ENCODE results near the gene UGT1A9. TPM values are rescaled to one million over a fixed set of nuclear protein-coding genes. Genes with fewer than 3 reads are reported as not detected.

UGT1A9 gene
- total RNA-seq, 1 experiment from 2014 or later: not detected

DNA sequence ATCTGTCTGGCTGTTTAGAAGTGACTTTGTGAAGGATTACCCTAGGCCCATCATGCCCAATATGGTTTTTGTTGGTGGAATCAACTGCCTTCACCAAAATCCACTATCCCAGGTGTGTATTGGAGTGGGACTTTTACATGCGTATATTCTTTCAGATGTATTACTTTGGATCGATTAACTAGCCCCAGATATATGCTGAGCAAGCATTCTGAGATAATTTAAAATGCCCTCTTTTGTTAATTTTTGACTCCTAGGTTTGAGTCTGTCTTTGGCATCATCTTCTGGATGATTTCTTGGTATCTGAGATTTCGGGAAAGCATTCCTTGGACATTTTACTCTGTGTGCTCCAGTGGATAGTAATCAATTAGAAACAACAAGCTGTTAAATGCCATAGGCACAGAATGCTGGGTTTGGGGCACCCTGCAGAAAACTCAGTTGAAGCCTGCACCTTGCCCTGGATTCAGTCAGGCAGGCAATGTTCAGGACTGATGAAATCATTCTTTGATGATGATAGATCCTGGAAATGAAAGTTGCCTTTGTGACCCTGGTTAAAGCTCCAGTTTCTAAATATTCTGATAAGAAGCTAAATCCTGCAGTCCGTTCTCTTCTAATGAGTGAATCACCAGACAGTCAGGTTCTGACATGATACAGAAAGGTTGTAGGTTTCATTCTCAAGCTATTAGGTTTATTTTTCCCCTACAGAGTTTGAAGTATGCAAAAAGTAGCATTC, 89.5 kb downstream of the UGT1A9 start:
- H3K27ac Mint-ChIP-seq (ENCODE audit: low read depth, unreplicated experiment): peak overlapping the region; percentile 33
- CTCF ChIA-PET: interaction anchor here (1.9 kb wide), 1 partner anchor 50 kb away, joined by 4 read pairs; no protein-coding TSS in a partner anchor
- no TSS peak for BruUV-seq (replicated peaks)
- intact Hi-C loops (cut with micrococcal nuclease): no loop called here
- H3K27me3 Mint-ChIP-seq (ENCODE audit: insufficient read depth, unreplicated experiment): no peaks in the 10 kb centered on the region
- no peak overlapping the region for H3K4me3 Mint-ChIP-seq (ENCODE audit: unreplicated experiment)
- POLR2A ChIA-PET: interaction anchor here (0.6 to 1.1 kb wide), 4 partner anchors 9 to 1145 kb away, joined by 3 to 4 read pairs (median 3); no protein-coding TSS in a partner anchor
- TF ChIP-seq, protein P1, sequence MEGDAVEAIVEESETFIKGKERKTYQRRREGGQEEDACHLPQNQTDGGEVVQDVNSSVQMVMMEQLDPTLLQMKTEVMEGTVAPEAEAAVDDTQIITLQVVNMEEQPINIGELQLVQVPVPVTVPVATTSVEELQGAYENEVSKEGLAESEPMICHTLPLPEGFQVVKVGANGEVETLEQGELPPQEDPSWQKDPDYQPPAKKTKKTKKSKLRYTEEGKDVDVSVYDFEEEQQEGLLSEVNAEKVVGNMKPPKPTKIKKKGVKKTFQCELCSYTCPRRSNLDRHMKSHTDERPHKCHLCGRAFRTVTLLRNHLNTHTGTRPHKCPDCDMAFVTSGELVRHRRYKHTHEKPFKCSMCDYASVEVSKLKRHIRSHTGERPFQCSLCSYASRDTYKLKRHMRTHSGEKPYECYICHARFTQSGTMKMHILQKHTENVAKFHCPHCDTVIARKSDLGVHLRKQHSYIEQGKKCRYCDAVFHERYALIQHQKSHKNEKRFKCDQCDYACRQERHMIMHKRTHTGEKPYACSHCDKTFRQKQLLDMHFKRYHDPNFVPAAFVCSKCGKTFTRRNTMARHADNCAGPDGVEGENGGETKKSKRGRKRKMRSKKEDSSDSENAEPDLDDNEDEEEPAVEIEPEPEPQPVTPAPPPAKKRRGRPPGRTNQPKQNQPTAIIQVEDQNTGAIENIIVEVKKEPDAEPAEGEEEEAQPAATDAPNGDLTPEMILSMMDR (IDR thresholded peaks at IDR 0.05; ENCODE audit: unreplicated experiment): no peak
- H3K9me3 Mint-ChIP-seq (ENCODE audit: unreplicated experiment): no peaks in the 10 kb centered on the region
- peaks cover 15% of the 10 kb centered on the region for H3K4me1 Mint-ChIP-seq (ENCODE audit: insufficient read depth, unreplicated experiment)
- no peaks in the 10 kb centered on the region for H3K36me3 Mint-ChIP-seq (ENCODE audit: insufficient read depth, unreplicated experiment)
- DNase-seq (ENCODE audit: unreplicated experiment): peak; percentile 10

GRCh38 chr2:233764264-233764663, 92.6 kb downstream of the UGT1A9 start:
- DNase-seq (ENCODE audit: unreplicated experiment): peak; percentile 26
- H3K4me1 Mint-ChIP-seq (ENCODE audit: insufficient read depth, unreplicated experiment): peaks cover 15% of the 10 kb centered on the region
- intact Hi-C loops (cut with micrococcal nuclease): no loop called here
- TF ChIP-seq, protein P1 (IDR thresholded peaks at IDR 0.05; ENCODE audit: unreplicated experiment): no peak
- no peaks in the 10 kb centered on the region for H3K27me3 Mint-ChIP-seq (ENCODE audit: insufficient read depth, unreplicated experiment)
- H3K4me3 Mint-ChIP-seq (ENCODE audit: unreplicated experiment): no peak overlapping the region
- ChIA-PET POLR2A (interaction anchor here (0.7 to 1.3 kb wide), 2 partner anchors 12 to 1982 kb away, joined by 3 read pairs; no protein-coding TSS in a partner anchor), CTCF (no interaction called here)
- H3K27ac Mint-ChIP-seq (ENCODE audit: low read depth, unreplicated experiment): no peak overlapping the region
- no peaks in the 10 kb centered on the region for H3K36me3 Mint-ChIP-seq (ENCODE audit: insufficient read depth, unreplicated experiment)
- BruUV-seq (replicated peaks): no TSS peak
- no peaks in the 10 kb centered on the region for H3K9me3 Mint-ChIP-seq (ENCODE audit: unreplicated experiment)

- POLR2A ChIA-PET: interaction anchor here (0.7 to 1.3 kb wide), 2 partner anchors 12 to 1981 kb away, joined by 3 read pairs; no protein-coding TSS in a partner anchor
- Mint-ChIP-seq H3K27me3 (ENCODE audit: insufficient read depth, unreplicated experiment) (no peaks in the 10 kb centered on the region), H3K4me1 (ENCODE audit: insufficient read depth, unreplicated experiment) (peaks cover 15% of the 10 kb centered on the region), H3K27ac (ENCODE audit: low read depth, unreplicated experiment) (no peak overlapping the region), H3K4me3 (ENCODE audit: unreplicated experiment) (no peak overlapping the region), H3K36me3 (ENCODE audit: insufficient read depth, unreplicated experiment) (no peaks in the 10 kb centered on the region), H3K9me3 (ENCODE audit: unreplicated experiment) (no peaks in the 10 kb centered on the region)
- intact Hi-C loops (cut with micrococcal nuclease): no loop called here
- BruUV-seq (replicated peaks): no TSS peak
- CTCF ChIA-PET: no interaction called here
- DNase-seq (ENCODE audit: unreplicated experiment): no peak
- TF ChIP-seq, protein P1 (IDR thresholded peaks at IDR 0.05; ENCODE audit: unreplicated experiment): no peak
These were observed 93.1 kb downstream of the UGT1A9 start for GRCh38 chr2:233764761-233765160.

GRCh38 chr2:233766416-233766815, 94.7 kb downstream of the UGT1A9 start:
- no peak overlapping the region for H3K4me3 Mint-ChIP-seq (ENCODE audit: unreplicated experiment)
- DNase-seq (ENCODE audit: unreplicated experiment): no peak
- H3K27me3 Mint-ChIP-seq (ENCODE audit: insufficient read depth, unreplicated experiment): no peaks in the 10 kb centered on the region
- TF ChIP-seq, protein P1 (IDR thresholded peaks at IDR 0.05; ENCODE audit: unreplicated experiment): no peak
- intact Hi-C loops (cut with micrococcal nuclease): no loop called here
- no peak overlapping the region for H3K27ac Mint-ChIP-seq (ENCODE audit: low read depth, unreplicated experiment)
- POLR2A ChIA-PET: no interaction called here
- no peaks in the 10 kb centered on the region for H3K9me3 Mint-ChIP-seq (ENCODE audit: unreplicated experiment)
- H3K4me1 Mint-ChIP-seq (ENCODE audit: insufficient read depth, unreplicated experiment): peaks cover 15% of the 10 kb centered on the region
- no peaks in the 10 kb centered on the region for H3K36me3 Mint-ChIP-seq (ENCODE audit: insufficient read depth, unreplicated experiment)
- BruUV-seq (replicated peaks): no TSS peak
- CTCF ChIA-PET: no interaction called here
